Hippocampal formation (tissue), 2 donors: Measurements from ENCODE around the gene GFRA1.

Experiments
- DNase-seq, 2 donors: peaks; one replicate each; lab custom pipeline; 2025; lab: John Stamatoyannopoulos, UW

The GFRA1 gene

GRCh38 chr10:116272440-116273283 is at the start of gene GFRA1:
Gene GFRA1, minus strand, starts transcription at chr10:116273206. Its CDS starts 1,177 bp downstream, at chr10:116272029.
- no peak for DNase-seq

GRCh38 chr10:116316503-116316902 is 43.5 kb upstream of the GFRA1 start:
- DNase-seq, result no peak

- peak in 1 of 2 donors; percentile 53 for DNase-seq
These were observed 39.5 kb upstream of the GFRA1 start for GRCh38 chr10:116312548-116312947.

- no peak for DNase-seq
These were observed 38.9 kb upstream of the GFRA1 start for GRCh38 chr10:116311706-116312490.

- DNase-seq, result no peak
These were observed 38.0 kb upstream of the GFRA1 start for GRCh38 chr10:116311016-116311415.

- no peak for DNase-seq
These were observed 34.4 kb upstream of the GFRA1 start for GRCh38 chr10:116307455-116307854.

- no peak for DNase-seq
These were observed 33.8 kb upstream of the GFRA1 start for GRCh38 chr10:116306847-116307246.

- no peak for DNase-seq
These were observed 31.9 kb upstream of the GFRA1 start for GRCh38 chr10:116304923-116305322.

GRCh38 chr10:116300542-116300941 is 27.5 kb upstream of the GFRA1 start:
- DNase-seq, result no peak

- DNase-seq, result no peak
These were observed 25.6 kb upstream of the GFRA1 start for GRCh38 chr10:116298586-116298985.

GRCh38 chr10:116296291-116296721 is 23.3 kb upstream of the GFRA1 start:
- no peak for DNase-seq

GRCh38 chr10:116292493-116292892 is 19.5 kb upstream of the GFRA1 start:
- DNase-seq, result no peak

GRCh38 chr10:116289652-116290051 is 16.6 kb upstream of the GFRA1 start:
- DNase-seq, result no peak

GRCh38 chr10:116287906-116288501 is 15.0 kb upstream of the GFRA1 start:
- peak; percentile 13 to 74 for DNase-seq

GRCh38 chr10:116286626-116287200 is 13.7 kb upstream of the GFRA1 start:
- no peak for DNase-seq

- no peak for DNase-seq
These were observed 8.8 kb upstream of the GFRA1 start for GRCh38 chr10:116281775-116282174.

- DNase-seq, result no peak
These were observed 5.8 kb upstream of the GFRA1 start for GRCh38 chr10:116278846-116279245.

- no peak for DNase-seq
These were observed 4.0 kb upstream of the GFRA1 start for GRCh38 chr10:116276981-116277380.

- no peak for DNase-seq
These were observed 1.3 kb upstream of the GFRA1 start for GRCh38 chr10:116274064-116274904.

GRCh38 chr10:116271593-116272439 is 1.2 kb downstream of the GFRA1 start:
- no peak for DNase-seq
